GM19193 (cell line): ENCODE data around the gene C16orf95.

Experiments used
- POLR2A ChIP-seq: IDR thresholded peaks from 4 replicates; pipeline ENCODE4 v1.6.1; 2011; ENCODE audit not compliant: insufficient read depth, insufficient read length; ENCODE audit errors: extremely low read depth

The C16orf95 gene

GRCh38 chr16:87295661-87296531, 21.3 kb downstream of the C16orf95 start:
- TF ChIP-seq POLR2A, result no peak

- TF ChIP-seq POLR2A, result no peak
These were observed 21.9 kb downstream of the C16orf95 start for GRCh38 chr16:87295259-87295658.

GRCh38 chr16:87293990-87294389, 23.2 kb downstream of the C16orf95 start:
- no peak for TF ChIP-seq POLR2A

GRCh38 chr16:87291944-87292343, 25.2 kb downstream of the C16orf95 start:
- no peak for TF ChIP-seq POLR2A

GRCh38 chr16:87288753-87289362, 28.3 kb downstream of the C16orf95 start:
- no peak for TF ChIP-seq POLR2A

GRCh38 chr16:87286839-87287626, 30.2 kb downstream of the C16orf95 start:
- TF ChIP-seq POLR2A, result no peak

GRCh38 chr16:87284183-87284582, 33.0 kb downstream of the C16orf95 start:
- TF ChIP-seq POLR2A, result no peak

- TF ChIP-seq POLR2A, result no peak
These were observed 38.0 kb downstream of the C16orf95 start for GRCh38 chr16:87279094-87279658.

GRCh38 chr16:87278191-87279093, 38.8 kb downstream of the C16orf95 start:
- no peak for TF ChIP-seq POLR2A

GRCh38 chr16:87276924-87277323, 40.3 kb downstream of the C16orf95 start:
- no peak for TF ChIP-seq POLR2A

GRCh38 chr16:87276091-87276701, 41.0 kb downstream of the C16orf95 start:
- TF ChIP-seq POLR2A, result no peak

- TF ChIP-seq POLR2A, result no peak
These were observed 42.4 kb downstream of the C16orf95 start for GRCh38 chr16:87274794-87275193.

- TF ChIP-seq POLR2A, result no peak
These were observed 43.6 kb downstream of the C16orf95 start for GRCh38 chr16:87273471-87274030.

GRCh38 chr16:87271256-87271655, 45.9 kb downstream of the C16orf95 start:
- no peak for TF ChIP-seq POLR2A

GRCh38 chr16:87267566-87267965, 49.6 kb downstream of the C16orf95 start:
- no peak for TF ChIP-seq POLR2A
